MCF 10A (cell line): ENCODE results near the gene AIRE. TPM values are rescaled to one million over a fixed set of nuclear protein-coding genes. Genes with fewer than 3 reads are reported as not detected.

ENCODE experiments used
- BruUV-seq: library from RNA; stranded (reverse); fragments of 400-500 nt; replicated peaks from 2 replicates; lab custom pipeline; 2021; lab: Mats Ljungman, UMichigan
- CTCF ChIA-PET: fragments of 300-600 bp; sonication (Branson Sonifier 250); formaldehyde crosslinking; extraction: SDS; loops from one replicate; lab custom pipeline; 2021; ENCODE audit warnings: antibody characterized with exemption, inconsistent platforms; lab: Yijun Ruan, JAX
- POLR2A ChIA-PET: fragments of 300-600, 350-650 bp; sonication (Branson Sonifier 250); formaldehyde crosslinking; extraction: SDS; loops from one replicate; lab custom pipeline; 2020; ENCODE audit warnings: antibody characterized with exemption, inconsistent platforms; lab: Yijun Ruan, JAX
- DNase-seq: peaks from one replicate; pipeline ENCODE4 v3.0.0-alpha.2; 2018; ENCODE audit not compliant: unreplicated experiment
- H3K27ac Mint-ChIP-seq: one replicate; pipeline ENCODE4 v1.8.0; 2022; ENCODE audit warnings: mild to moderate bottlenecking, low read depth, mixed read lengths; ENCODE audit not compliant: unreplicated experiment
- H3K27me3 Mint-ChIP-seq: one replicate; pipeline ENCODE4 v1.8.0; 2022; ENCODE audit warnings: mixed read lengths; ENCODE audit not compliant: insufficient read depth, unreplicated experiment
- H3K36me3 Mint-ChIP-seq: one replicate; pipeline ENCODE4 v1.8.0; 2022; ENCODE audit warnings: mild to moderate bottlenecking, moderate library complexity, mixed read lengths; ENCODE audit not compliant: insufficient read depth, unreplicated experiment
- H3K4me1 Mint-ChIP-seq: one replicate; pipeline ENCODE4 v1.8.0; 2022; ENCODE audit warnings: mixed read lengths; ENCODE audit not compliant: insufficient read depth, unreplicated experiment
- H3K4me3 Mint-ChIP-seq: one replicate; pipeline ENCODE4 v1.8.0; 2022; ENCODE audit warnings: mild to moderate bottlenecking, moderate library complexity, mixed read lengths; ENCODE audit not compliant: unreplicated experiment
- H3K9me3 Mint-ChIP-seq: one replicate; pipeline ENCODE4 v1.8.0; 2022; ENCODE audit warnings: mixed read lengths; ENCODE audit not compliant: unreplicated experiment
- intact Hi-C: fragments of 100-400 bp; cut with micrococcal nuclease; formaldehyde crosslinking; loops from 2 replicates; pipeline ENCODE4 v1.14.1; 2022
- total RNA-seq: library from RNA; stranded (reverse); gene quantifications from 2 replicates; pipeline ENCODE4 v1.2.3, GENCODE V29; 2022
- TF ChIP-seq, protein P1 (sequence below): fragments of 200-600 bp; IDR thresholded peaks from one replicate; pipeline ENCODE4 v1.8.0; 2022; ENCODE audit warnings: antibody characterized with exemption, mild to moderate bottlenecking; ENCODE audit not compliant: unreplicated experiment

Gene AIRE
- total RNA-seq, 1 experiment from 2014 or later = not detected

DNA sequence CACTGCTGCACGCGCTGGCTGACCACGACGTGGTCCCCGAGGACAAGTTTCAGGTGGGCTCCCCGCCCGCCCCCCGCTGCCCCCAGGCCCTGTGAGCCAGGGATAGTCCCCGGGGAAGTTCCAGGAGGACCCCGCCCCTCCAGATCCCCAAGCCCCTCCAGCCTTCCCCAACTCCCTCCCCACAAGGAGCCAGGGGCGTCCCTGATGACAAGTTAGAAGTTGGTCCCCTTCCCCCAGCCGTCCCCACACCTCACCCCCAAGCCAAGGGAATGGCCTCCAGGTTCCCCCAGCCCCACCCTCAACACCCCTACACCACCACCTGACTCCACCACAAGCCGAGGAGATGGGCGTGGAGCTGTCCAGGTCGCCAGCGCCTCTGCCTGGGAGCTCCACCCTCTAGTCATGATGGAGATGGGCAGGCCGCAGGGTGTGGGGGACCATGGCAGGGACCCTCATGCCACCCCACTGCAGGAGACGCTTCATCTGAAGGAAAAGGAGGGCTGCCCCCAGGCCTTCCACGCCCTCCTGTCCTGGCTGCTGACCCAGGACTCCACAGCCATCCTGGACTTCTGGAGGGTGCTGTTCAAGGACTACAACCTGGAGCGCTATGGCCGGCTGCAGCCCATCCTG, 525 bp downstream of the AIRE start:
- H3K4me1 Mint-ChIP-seq = no peaks in the 10 kb centered on the region
- H3K27ac Mint-ChIP-seq = no peak overlapping the region
- H3K9me3 Mint-ChIP-seq = no peaks in the 10 kb centered on the region
- intact Hi-C loops = no loop called here
- no TSS peak for BruUV-seq
- no peak for DNase-seq
- no peaks in the 10 kb centered on the region for H3K27me3 Mint-ChIP-seq
- TF ChIP-seq, protein P1, sequence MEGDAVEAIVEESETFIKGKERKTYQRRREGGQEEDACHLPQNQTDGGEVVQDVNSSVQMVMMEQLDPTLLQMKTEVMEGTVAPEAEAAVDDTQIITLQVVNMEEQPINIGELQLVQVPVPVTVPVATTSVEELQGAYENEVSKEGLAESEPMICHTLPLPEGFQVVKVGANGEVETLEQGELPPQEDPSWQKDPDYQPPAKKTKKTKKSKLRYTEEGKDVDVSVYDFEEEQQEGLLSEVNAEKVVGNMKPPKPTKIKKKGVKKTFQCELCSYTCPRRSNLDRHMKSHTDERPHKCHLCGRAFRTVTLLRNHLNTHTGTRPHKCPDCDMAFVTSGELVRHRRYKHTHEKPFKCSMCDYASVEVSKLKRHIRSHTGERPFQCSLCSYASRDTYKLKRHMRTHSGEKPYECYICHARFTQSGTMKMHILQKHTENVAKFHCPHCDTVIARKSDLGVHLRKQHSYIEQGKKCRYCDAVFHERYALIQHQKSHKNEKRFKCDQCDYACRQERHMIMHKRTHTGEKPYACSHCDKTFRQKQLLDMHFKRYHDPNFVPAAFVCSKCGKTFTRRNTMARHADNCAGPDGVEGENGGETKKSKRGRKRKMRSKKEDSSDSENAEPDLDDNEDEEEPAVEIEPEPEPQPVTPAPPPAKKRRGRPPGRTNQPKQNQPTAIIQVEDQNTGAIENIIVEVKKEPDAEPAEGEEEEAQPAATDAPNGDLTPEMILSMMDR = no peak
- H3K36me3 Mint-ChIP-seq = no peaks in the 10 kb centered on the region
- CTCF ChIA-PET = no interaction called here
- POLR2A ChIA-PET = no interaction called here
- no peak overlapping the region for H3K4me3 Mint-ChIP-seq

DNA sequence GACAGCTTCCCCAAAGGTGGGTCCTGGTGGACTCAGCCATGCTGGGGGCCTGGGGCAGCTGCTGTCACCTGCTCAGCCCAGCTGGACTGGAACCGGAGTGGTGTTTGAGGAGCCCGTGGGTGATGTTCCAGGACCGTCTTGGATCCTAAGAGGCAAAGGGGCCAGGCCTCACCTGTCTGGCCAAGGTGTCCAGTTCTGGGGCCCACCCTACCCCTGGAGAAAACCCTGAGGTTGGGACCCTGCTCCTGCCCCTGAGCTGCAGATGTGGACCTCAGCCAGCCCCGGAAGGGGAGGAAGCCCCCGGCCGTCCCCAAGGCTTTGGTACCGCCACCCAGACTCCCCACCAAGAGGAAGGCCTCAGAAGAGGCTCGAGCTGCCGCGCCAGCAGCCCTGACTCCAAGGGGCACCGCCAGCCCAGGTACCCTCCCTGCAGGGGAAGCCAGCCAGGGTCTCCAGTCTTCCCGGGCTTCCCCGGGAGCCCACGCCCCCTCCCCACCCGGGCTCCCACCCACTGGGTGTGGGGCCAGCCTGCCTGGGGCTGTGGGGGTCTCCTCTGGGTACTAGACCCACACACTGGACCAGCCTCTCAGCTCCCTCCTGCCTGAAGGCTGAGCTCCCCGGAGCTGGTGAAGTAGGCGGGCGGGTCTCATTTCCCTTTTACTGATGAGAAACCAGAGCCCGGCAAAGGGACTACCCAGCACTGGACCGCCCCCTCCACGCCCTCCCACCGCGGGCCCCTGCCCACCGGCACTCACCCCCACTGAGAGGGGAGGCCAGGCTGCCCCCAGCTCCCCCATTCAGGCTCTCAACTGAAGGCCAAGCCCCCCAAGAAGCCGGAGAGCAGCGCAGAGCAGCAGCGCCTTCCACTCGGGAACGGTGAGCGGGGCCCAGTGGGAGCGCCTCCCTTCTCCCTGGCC, 1.3 kb downstream of the AIRE start:
- TF ChIP-seq, protein P1 = no peak
- Mint-ChIP-seq H3K27ac (no peak overlapping the region), H3K36me3 (no peaks in the 10 kb centered on the region), H3K9me3 (no peaks in the 10 kb centered on the region), H3K4me1 (no peaks in the 10 kb centered on the region), H3K27me3 (no peaks in the 10 kb centered on the region), H3K4me3 (no peak overlapping the region)
- no TSS peak for BruUV-seq
- DNase-seq = no peak
- intact Hi-C loops = no loop called here
- POLR2A ChIA-PET = no interaction called here
- CTCF ChIA-PET = interaction anchor here (1.0 kb wide), 1 partner anchor 51 kb away, joined by 4 read pairs; no protein-coding TSS in a partner anchor

DNA sequence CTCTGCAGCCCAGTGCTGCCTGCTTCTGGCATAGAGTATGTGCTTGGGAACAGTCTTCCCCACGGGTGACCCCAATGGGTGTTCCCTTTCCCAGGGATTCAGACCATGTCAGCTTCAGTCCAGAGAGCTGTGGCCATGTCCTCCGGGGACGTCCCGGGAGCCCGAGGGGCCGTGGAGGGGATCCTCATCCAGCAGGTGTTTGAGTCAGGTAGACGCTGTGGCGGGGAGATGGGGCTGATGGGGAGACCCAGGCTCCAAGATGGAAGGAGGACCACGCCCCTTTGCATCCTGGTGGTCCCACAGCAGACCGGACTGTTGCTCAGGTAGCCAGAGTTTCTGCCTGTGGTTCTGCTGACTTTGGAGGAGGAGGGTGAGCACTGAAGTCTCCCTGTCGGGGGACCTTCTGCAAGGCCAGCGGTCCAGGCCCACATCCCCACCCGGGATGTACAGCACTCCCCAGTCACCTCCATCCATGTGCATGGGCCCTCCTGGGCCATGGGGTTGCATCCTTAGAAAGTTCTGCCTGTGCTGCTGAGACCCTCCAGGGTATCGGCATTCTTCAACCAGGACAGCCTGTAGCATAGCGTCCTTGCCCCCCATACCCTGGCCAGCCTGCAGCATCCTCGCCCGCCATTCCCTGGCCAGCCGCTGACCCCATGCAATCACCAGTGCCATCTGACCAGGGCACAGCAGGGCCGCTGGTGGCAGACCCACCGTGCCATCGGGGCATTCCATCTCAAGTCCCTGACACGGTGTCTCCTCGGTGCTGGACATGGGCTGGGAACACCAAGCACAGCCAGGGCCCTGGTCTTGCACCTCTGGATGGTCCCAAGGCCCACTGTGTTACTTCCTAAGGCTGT, 2.8 kb downstream of the AIRE start:
- ChIA-PET CTCF (interaction anchor here (1.0 kb wide), 1 partner anchor 49 kb away, joined by 4 read pairs; no protein-coding TSS in a partner anchor), POLR2A (no interaction called here)
- no peak overlapping the region for H3K27ac Mint-ChIP-seq
- DNase-seq = no peak
- no peaks in the 10 kb centered on the region for H3K9me3 Mint-ChIP-seq
- intact Hi-C loops = no loop called here
- no peaks in the 10 kb centered on the region for H3K36me3 Mint-ChIP-seq
- H3K27me3 Mint-ChIP-seq = no peaks in the 10 kb centered on the region
- H3K4me3 Mint-ChIP-seq = no peak overlapping the region
- TF ChIP-seq, protein P1 = no peak
- BruUV-seq = no TSS peak
- no peaks in the 10 kb centered on the region for H3K4me1 Mint-ChIP-seq
